GM12878 (cell line): ENCODE data around the gene SLC38A3. TPM values are rescaled to one million over a fixed set of nuclear protein-coding genes. Genes with fewer than 3 reads are reported as not detected.

ENCODE experiments used
- ATAC-seq: fragments of 200-7000 bp; cut with Tn5 transposase; 3 replicates; pipeline ENCODE4 v1.9.1; 2020; ENCODE audit warnings: mild to moderate bottlenecking, moderate library complexity
- BruUV-seq: library from RNA; stranded (reverse); fragments of 400-500 nt; replicated peaks from 2 replicates; lab custom pipeline; 2021; lab: Mats Ljungman, UMichigan
- CTCF ChIA-PET: fragments of 300-600 bp; sonication (Branson Sonifier 250); formaldehyde crosslinking; extraction: SDS; loops from one replicate; lab custom pipeline; 2021; ENCODE audit warnings: inconsistent platforms; lab: Yijun Ruan, JAX
- POLR2A ChIA-PET: fragments of 350-600 bp; formaldehyde crosslinking; extraction: SDS; loops from one replicate; lab custom pipeline; 2021; ENCODE audit warnings: inconsistent platforms; lab: Charles Lee
- RAD21 ChIA-PET: fragments of 300-600 bp; sonication (Branson Sonifier 250); formaldehyde crosslinking; loops from one replicate; lab custom pipeline; 2023; ENCODE audit warnings: antibody characterized with exemption; ENCODE audit not compliant: unreplicated experiment; lab: Charles Lee
- SMC1A ChIA-PET: fragments of 300-600 bp; sonication (Branson Sonifier 250); formaldehyde crosslinking; loops from one replicate; lab custom pipeline; 2023; ENCODE audit not compliant: unreplicated experiment, uncharacterized antibody; lab: Charles Lee
- DNase-seq: peaks from one replicate; pipeline ENCODE4 v3.0.0-alpha.2; 2011; ENCODE audit warnings: low read depth, low spot score
- FAIRE-seq: peaks from 3 replicates; lab custom pipeline; 2011; peaks lifted over from hg19 to GRCh38; lab: Jason Lieb, UNC
- H2AFZ ChIP-seq: 2 replicates; pipeline ENCODE4 v1.6.0; 2011; ENCODE audit warnings: low read depth, low read length, control low read depth; ENCODE audit not compliant: control insufficient read depth
- H3K27ac ChIP-seq: 2 replicates; pipeline ENCODE4 v1.5.1; 2011; ENCODE audit warnings: control low read depth; ENCODE audit not compliant: control insufficient read depth, insufficient read depth
- H3K27me3 ChIP-seq, 2 experiments: replicated peaks in 1 of 2; 2 replicates each; pipeline versions ENCODE4 v1.6.0 to v1.6.1; 2011; ENCODE audit warnings: low read length in 1 of 2; ENCODE audit not compliant: control insufficient read depth in 2 of 2, insufficient read depth in 2 of 2
- H3K36me3 ChIP-seq, 2 experiments: 2 replicates each; pipeline ENCODE4 v1.5.1; 2011; ENCODE audit warnings: low read length in 1 of 2; ENCODE audit not compliant: control insufficient read depth in 2 of 2, insufficient read depth in 2 of 2
- H3K4me1 ChIP-seq: 2 replicates; pipeline ENCODE4 v1.6.1; 2011; ENCODE audit warnings: mild to moderate bottlenecking, low read length, moderate library complexity, mixed read lengths; ENCODE audit not compliant: control insufficient read depth, insufficient read depth
- H3K4me2 ChIP-seq: 2 replicates; pipeline ENCODE4 v1.6.0; 2011; ENCODE audit warnings: control low read depth; ENCODE audit not compliant: control insufficient read depth, insufficient read depth
- H3K4me3 ChIP-seq: fragments of 200-600 bp; sonication (generic); 2 replicates; pipeline ENCODE4 v1.5.1; 2016
- H3K79me2 ChIP-seq: 2 replicates; pipeline ENCODE4 v1.6.0; 2011; ENCODE audit warnings: low read length; ENCODE audit not compliant: control insufficient read depth, insufficient read depth
- H3K9ac ChIP-seq: 2 replicates; pipeline ENCODE4 v1.8.0; 2011; ENCODE audit warnings: low read length, control low read depth, mixed read lengths; ENCODE audit not compliant: control insufficient read depth, insufficient read depth
- H3K9me3 ChIP-seq: replicated peaks from 3 replicates; pipeline ENCODE4 v1.5.1; 2011; ENCODE audit warnings: mild to moderate bottlenecking, low read length; ENCODE audit not compliant: control insufficient read depth, insufficient read depth
- H4K20me1 ChIP-seq: 2 replicates; pipeline ENCODE4 v1.6.0; 2011; ENCODE audit not compliant: control insufficient read depth, insufficient read depth
- CBX3 ChIP-seq: fragments of 200-600 bp; sonication (generic); IDR thresholded peaks from 2 replicates; pipeline ENCODE4 v1.6.1; 2016; ENCODE audit warnings: low read depth, borderline replicate concordance
- CHD4 ChIP-seq: fragments of 200-600 bp; sonication (generic); IDR thresholded peaks from 2 replicates; pipeline ENCODE4 v1.6.1; 2016; ENCODE audit warnings: mild to moderate bottlenecking
- FOXK2 ChIP-seq: fragments of 450-650 bp; IDR thresholded peaks from 2 replicates; pipeline ENCODE4 v1.6.1; 2017; ENCODE audit warnings: mild to moderate bottlenecking, moderate library complexity
- GABPA ChIP-seq: IDR thresholded peaks from 2 replicates; pipeline ENCODE4 v1.6.1; 2014; ENCODE audit warnings: antibody characterized with exemption, low read depth, mild to moderate bottlenecking, inconsistent platforms
- HCFC1 ChIP-seq: fragments of 150-350 bp; IDR thresholded peaks from 2 replicates; pipeline ENCODE4 v1.6.1; 2014; ENCODE audit warnings: low read length
- HDAC2 ChIP-seq: fragments of 200-600 bp; sonication (generic); IDR thresholded peaks from 2 replicates; pipeline ENCODE4 v1.6.1; 2017
- MTA3 ChIP-seq: IDR thresholded peaks from 2 replicates; pipeline ENCODE4 v1.6.1; 2012; ENCODE audit warnings: low read length, inconsistent platforms, borderline replicate concordance
- PAX5 ChIP-seq: IDR thresholded peaks from 2 replicates; pipeline ENCODE4 v1.6.1; 2011; ENCODE audit warnings: low read depth, low read length, borderline replicate concordance
- RELA ChIP-seq: fragments of 450-650 bp; IDR thresholded peaks from 2 replicates; pipeline ENCODE4 v1.8.0; 2014; ENCODE audit warnings: borderline replicate concordance; ENCODE audit not compliant: partially characterized antibody
- TAF1 ChIP-seq: IDR thresholded peaks from 2 replicates; pipeline ENCODE4 v1.6.1; 2011; ENCODE audit warnings: mild to moderate bottlenecking, low read depth, low read length, borderline replicate concordance
- TCF7 ChIP-seq: IDR thresholded peaks from 2 replicates; pipeline ENCODE4 v1.6.1; 2014; ENCODE audit warnings: antibody characterized with exemption, borderline replicate concordance
- YBX1 ChIP-seq: fragments of 450-650 bp; IDR thresholded peaks from 2 replicates; pipeline ENCODE4 v1.6.1; 2016; ENCODE audit warnings: antibody characterized with exemption
- WGBS: methylation state at CpG from one replicate; pipeline ENCODE4 v1.1.6; 2016; ENCODE audit warnings: low lambda C conversion rate; ENCODE audit not compliant: insufficient replicate concordance, insufficient coverage; ENCODE audit errors: missing lambda C conversion rate; 5-methylcytosine and 5-hydroxymethylcytosine counted together
- in situ Hi-C: fragments of 300-500 bp; cut with MboI; formaldehyde crosslinking; loops from 9 replicates; pipeline ENCODE4 v1.14.3; 2018; ENCODE audit warnings: mixed read lengths
- intact Hi-C: fragments of 100-400 bp; cut with micrococcal nuclease; formaldehyde crosslinking; loops from one replicate; pipeline ENCODE4 v1.14.2; 2022; ENCODE audit not compliant: unreplicated experiment
- polyA plus RNA-seq, 11 experiments: library from polyadenylated mRNA; depleted of rRNA in 4 of 11; unstranded in 6 of 11; stranded (reverse) in 5 of 11; fragments of >200 nt; fragmentation: Nextera tagmentation in 4 of 11; fragmentation: Illumina TruSeq in 1 of 11; extraction: Ambion mirVana in 4 of 11; extraction: Trizol in 1 of 11; gene quantifications; 1 replicate in 1 of 11; 2 replicates in 10 of 11; pipeline versions ENCODE4 v1.2.1 to v1.2.3, GENCODE V29; 2011 to 2016; ENCODE audit warnings: inconsistent platforms in 2 of 11, missing spikeins in 2 of 11, low read depth in 1 of 11
- total RNA-seq, 4 experiments: library from RNA; depleted of rRNA in 3 of 4; stranded (reverse); fragments of >200 nt in 3 of 4; fragmentation: Illumina TruSeq in 1 of 4; extraction: Trizol in 1 of 4; gene quantifications; 2 replicates each; pipeline versions ENCODE4 v1.2.1 to v1.2.3, GENCODE V29; 2013 to 2021
- TF ChIP-seq, protein P1 (sequence below): fragments of 450-650 bp; IDR thresholded peaks from 2 replicates; pipeline ENCODE4 v1.6.1; 2017; ENCODE audit warnings: low read depth, mild to moderate bottlenecking, moderate library complexity
- TF ChIP-seq, protein P2 (sequence below): fragments of 450-650 bp; IDR thresholded peaks from 2 replicates; pipeline ENCODE4 v1.6.1; 2018; ENCODE audit warnings: borderline replicate concordance, mild to moderate bottlenecking; ENCODE audit not compliant: partially characterized antibody
- TF ChIP-seq, protein P3 (sequence below): IDR thresholded peaks from 2 replicates; pipeline ENCODE4 v1.6.1; 2012; ENCODE audit warnings: low read depth, low read length, improper control_type of control experiment
- TF ChIP-seq, protein P4 (sequence below): fragments of 450-650 bp; IDR thresholded peaks from 2 replicates; pipeline ENCODE4 v1.6.1; 2017; ENCODE audit warnings: mild to moderate bottlenecking, moderate library complexity

The SLC38A3 gene
- total and polyA plus RNA-seq, 10 of the 15 experiments (the other 5 are each of a cell fraction or from before 2014, with no cell fraction given): 0.14 TPM; not detected in 9

DNA sequence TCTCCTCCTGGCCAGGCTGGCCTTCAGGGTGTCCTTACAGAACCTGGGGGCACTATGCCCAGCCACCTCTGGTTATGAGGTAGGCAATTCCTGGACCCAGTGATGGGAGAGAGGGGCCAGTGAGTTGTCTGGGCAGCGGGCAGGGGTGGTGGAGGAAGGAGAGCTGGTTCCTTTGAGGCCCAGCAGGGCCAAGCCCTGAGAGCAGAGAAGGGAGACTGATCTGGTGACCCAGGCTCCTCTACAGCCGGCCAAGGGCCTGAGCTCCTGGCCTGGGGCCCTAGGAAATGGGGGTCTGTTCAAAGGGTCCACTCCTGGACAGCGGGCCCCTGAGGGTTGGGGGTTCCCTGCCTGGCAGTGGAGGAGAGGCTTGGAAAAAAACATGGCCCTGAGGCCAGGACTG, 7.9 kb downstream of the SLC38A3 start:
- H2AFZ ChIP-seq: no peak overlapping the region
- no peaks in the 10 kb centered on the region for H4K20me1 ChIP-seq
- intact Hi-C loops: no loop called here
- in situ Hi-C loops: no loop called here
- ChIA-PET SMC1A (no interaction called here), POLR2A (no interaction called here), RAD21 (no interaction called here), CTCF (no interaction called here)
- no peaks in the 10 kb centered on the region for H3K79me2 ChIP-seq
- no peak for FAIRE-seq
- no peak overlapping the region for H3K4me3 ChIP-seq
- no peaks in the 10 kb centered on the region for H3K36me3 ChIP-seq
- WGBS: 4% methylated on average over 3 of the region's 3 CpGs
- H3K4me1 ChIP-seq: no peaks in the 10 kb centered on the region
- no peak for ATAC-seq
- no peaks in the 10 kb centered on the region for H3K9me3 ChIP-seq
- H3K27ac ChIP-seq: no peak overlapping the region
- DNase-seq: no peak
- no peaks in the 10 kb centered on the region; a peak in 2 of 4 replicates for H3K27me3 ChIP-seq
- H3K9ac ChIP-seq: no peak overlapping the region
- H3K4me2 ChIP-seq: no peak overlapping the region
- BruUV-seq: no TSS peak
- TF ChIP-seq PAX5 (no peak), TCF7 (no peak), YBX1 (no peak), RELA (no peak), CBX3 (no peak), TAF1 (no peak), GABPA (no peak), HCFC1 (no peak), HDAC2 (no peak), FOXK2 (no peak), CHD4 (no peak), MTA3 (no peak)
- TF ChIP-seq, protein P1, sequence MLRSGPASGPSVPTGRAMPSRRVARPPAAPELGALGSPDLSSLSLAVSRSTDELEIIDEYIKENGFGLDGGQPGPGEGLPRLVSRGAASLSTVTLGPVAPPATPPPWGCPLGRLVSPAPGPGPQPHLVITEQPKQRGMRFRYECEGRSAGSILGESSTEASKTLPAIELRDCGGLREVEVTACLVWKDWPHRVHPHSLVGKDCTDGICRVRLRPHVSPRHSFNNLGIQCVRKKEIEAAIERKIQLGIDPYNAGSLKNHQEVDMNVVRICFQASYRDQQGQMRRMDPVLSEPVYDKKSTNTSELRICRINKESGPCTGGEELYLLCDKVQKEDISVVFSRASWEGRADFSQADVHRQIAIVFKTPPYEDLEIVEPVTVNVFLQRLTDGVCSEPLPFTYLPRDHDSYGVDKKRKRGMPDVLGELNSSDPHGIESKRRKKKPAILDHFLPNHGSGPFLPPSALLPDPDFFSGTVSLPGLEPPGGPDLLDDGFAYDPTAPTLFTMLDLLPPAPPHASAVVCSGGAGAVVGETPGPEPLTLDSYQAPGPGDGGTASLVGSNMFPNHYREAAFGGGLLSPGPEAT: no peak
- TF ChIP-seq, protein P2, sequence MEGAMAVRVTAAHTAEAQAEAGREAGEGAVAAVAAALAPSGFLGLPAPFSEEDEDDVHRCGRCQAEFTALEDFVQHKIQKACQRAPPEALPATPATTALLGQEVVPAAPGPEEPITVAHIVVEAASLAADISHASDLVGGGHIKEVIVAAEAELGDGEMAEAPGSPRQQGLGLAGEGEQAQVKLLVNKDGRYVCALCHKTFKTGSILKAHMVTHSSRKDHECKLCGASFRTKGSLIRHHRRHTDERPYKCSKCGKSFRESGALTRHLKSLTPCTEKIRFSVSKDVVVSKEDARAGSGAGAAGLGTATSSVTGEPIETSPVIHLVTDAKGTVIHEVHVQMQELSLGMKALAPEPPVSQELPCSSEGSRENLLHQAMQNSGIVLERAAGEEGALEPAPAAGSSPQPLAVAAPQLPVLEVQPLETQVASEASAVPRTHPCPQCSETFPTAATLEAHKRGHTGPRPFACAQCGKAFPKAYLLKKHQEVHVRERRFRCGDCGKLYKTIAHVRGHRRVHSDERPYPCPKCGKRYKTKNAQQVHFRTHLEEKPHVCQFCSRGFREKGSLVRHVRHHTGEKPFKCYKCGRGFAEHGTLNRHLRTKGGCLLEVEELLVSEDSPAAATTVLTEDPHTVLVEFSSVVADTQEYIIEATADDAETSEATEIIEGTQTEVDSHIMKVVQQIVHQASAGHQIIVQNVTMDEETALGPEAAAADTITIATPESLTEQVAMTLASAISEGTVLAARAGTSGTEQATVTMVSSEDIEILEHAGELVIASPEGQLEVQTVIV: no peak
- TF ChIP-seq, protein P3, sequence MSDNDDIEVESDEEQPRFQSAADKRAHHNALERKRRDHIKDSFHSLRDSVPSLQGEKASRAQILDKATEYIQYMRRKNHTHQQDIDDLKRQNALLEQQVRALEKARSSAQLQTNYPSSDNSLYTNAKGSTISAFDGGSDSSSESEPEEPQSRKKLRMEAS: no peak
- TF ChIP-seq, protein P4, sequence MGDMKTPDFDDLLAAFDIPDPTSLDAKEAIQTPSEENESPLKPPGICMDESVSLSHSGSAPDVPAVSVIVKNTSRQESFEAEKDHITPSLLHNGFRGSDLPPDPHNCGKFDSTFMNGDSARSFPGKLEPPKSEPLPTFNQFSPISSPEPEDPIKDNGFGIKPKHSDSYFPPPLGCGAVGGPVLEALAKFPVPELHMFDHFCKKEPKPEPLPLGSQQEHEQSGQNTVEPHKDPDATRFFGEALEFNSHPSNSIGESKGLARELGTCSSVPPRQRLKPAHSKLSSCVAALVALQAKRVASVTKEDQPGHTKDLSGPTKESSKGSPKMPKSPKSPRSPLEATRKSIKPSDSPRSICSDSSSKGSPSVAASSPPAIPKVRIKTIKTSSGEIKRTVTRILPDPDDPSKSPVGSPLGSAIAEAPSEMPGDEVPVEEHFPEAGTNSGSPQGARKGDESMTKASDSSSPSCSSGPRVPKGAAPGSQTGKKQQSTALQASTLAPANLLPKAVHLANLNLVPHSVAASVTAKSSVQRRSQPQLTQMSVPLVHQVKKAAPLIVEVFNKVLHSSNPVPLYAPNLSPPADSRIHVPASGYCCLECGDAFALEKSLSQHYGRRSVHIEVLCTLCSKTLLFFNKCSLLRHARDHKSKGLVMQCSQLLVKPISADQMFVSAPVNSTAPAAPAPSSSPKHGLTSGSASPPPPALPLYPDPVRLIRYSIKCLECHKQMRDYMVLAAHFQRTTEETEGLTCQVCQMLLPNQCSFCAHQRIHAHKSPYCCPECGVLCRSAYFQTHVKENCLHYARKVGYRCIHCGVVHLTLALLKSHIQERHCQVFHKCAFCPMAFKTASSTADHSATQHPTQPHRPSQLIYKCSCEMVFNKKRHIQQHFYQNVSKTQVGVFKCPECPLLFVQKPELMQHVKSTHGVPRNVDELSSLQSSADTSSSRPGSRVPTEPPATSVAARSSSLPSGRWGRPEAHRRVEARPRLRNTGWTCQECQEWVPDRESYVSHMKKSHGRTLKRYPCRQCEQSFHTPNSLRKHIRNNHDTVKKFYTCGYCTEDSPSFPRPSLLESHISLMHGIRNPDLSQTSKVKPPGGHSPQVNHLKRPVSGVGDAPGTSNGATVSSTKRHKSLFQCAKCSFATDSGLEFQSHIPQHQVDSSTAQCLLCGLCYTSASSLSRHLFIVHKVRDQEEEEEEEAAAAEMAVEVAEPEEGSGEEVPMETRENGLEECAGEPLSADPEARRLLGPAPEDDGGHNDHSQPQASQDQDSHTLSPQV: no peak
